Esophagus mucosa (tissue), 1 donor: ENCODE data around the gene SPAAR. TPM values are rescaled to one million over a fixed set of nuclear protein-coding genes. Genes with fewer than 3 reads are reported as not detected.
"Not testable (repeated sequence)": the region's sequence is repeated elsewhere in the genome, so short reads cannot be mapped to it uniquely, and the experiment has no call there.

Source experiments
- ATAC-seq: fragments of 200-7000 bp; cut with Tn5 transposase; one replicate; pipeline ENCODE4 v1.9.1; 2020
- total RNA-seq: library from RNA; stranded (reverse); gene quantifications from one replicate; pipeline ENCODE4 v1.2.4, GENCODE V29; 2023
- donor health status: DM: yes; HTN: yes; CAD: no.

Gene SPAAR, protein sequence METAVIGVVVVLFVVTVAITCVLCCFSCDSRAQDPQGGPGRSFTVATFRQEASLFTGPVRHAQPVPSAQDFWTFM
- total RNA-seq, result 0.16 TPM

DNA sequence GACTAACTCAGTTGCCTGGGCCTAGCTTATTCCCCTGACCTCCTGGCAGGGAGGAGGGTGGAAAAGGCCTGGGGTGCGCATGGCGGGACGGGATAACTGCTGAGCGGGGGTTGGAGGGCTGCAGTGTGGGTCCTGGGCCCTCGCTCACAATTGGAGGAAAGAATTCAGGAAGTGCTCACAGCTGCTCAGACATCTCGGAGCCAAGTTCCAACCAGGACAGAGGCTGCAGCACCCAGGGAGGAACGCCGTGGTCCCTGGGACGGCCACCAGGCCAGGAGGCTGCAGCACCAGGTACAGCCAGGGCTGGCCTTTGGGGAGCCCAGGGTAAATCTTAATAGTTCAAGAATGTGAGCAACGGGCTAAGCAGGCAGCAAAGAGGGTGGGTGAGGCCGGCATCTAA lies at the start of gene SPAAR:
SPAAR (plus strand) TSS at position 217 of the 400 bp plus-strand sequence. CDS start 974 bp downstream, outside the sequence.
- ATAC-seq, result no peak

DNA sequence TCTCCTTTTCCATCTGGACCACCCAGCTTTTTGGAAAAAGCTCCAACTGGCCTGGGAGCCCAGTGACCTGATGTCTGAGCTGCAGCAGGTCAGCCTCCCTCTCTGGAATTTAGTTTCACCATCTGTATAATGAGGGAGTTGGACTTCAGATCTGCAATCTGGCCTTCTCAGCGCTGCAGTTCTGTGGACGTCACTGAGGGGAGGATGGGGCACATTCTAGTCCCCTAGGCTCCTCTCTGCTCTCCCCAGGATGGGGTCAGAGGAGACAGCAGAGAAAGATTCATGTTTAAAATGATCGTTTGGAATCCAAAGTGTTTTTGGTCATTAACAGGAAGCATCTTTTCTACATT lies 49.3 kb upstream of the SPAAR start:
- no peak for ATAC-seq

DNA sequence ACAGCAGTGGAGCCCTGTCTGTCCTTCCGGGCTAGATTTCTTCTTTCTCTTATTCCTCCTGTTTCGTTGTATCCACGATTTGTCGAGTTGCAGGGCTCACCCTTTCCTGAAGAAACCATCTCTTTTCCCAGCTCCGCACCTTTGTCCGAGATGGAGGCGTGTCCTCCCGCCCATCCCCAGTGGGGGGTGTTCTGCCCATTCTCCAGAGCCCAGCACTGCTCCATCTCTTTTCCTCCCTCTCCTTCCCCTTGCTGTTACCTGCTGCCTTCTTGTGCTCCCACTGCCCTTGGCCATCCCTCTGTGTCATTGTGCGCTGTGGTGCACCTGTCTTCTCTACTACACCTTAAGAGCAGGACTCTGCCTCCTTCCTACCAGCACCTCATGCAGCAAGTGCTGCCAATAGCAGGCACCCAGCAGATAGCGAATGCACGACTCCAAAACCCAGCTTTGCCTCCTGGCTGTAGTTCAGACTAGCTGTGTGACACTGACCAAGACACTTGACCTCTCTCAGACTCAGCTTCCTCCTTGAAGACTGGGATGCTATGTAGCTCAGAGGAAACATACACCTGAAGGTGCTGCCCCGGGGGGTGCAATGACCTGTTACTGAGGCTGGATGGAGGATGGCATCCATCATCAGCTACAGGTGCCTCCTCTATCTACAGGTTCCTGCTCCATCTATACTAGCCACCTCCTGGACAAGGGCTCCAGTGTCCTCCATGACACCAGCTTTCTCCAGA lies 48.0 kb upstream of the SPAAR start:
- no peak for ATAC-seq

GRCh38 chr9:35862328-35862727 lies 47.0 kb upstream of the SPAAR start:
- ATAC-seq, result no peak

- ATAC-seq, result no peak
Observed at GRCh38 chr9:35863583-35863982, 45.7 kb upstream of the SPAAR start.

- no peak for ATAC-seq
Observed at GRCh38 chr9:35864695-35865255, 44.5 kb upstream of the SPAAR start.

DNA sequence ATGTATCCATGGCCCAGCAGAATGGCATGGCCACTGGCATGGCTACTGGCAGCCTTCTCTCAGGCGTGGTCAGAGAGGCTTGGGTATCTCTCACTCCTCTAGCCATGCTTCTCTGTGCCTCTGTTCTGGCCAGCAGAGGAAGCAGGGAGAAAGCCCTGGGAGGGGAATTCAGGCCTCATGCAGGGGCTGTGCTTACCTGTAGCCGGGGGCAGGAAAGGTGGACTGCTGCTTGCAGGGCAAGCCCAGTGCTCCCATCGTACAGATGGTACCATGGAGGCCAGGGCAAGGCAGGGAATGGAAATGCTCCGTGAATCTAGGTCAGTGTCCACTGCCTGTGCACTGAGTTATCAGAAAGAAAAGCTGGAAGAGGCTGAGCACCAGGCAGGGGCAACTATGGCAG lies 41.8 kb upstream of the SPAAR start:
- no peak for ATAC-seq

- no peak for ATAC-seq
Observed at GRCh38 chr9:35868933-35869332, 40.4 kb upstream of the SPAAR start.

DNA sequence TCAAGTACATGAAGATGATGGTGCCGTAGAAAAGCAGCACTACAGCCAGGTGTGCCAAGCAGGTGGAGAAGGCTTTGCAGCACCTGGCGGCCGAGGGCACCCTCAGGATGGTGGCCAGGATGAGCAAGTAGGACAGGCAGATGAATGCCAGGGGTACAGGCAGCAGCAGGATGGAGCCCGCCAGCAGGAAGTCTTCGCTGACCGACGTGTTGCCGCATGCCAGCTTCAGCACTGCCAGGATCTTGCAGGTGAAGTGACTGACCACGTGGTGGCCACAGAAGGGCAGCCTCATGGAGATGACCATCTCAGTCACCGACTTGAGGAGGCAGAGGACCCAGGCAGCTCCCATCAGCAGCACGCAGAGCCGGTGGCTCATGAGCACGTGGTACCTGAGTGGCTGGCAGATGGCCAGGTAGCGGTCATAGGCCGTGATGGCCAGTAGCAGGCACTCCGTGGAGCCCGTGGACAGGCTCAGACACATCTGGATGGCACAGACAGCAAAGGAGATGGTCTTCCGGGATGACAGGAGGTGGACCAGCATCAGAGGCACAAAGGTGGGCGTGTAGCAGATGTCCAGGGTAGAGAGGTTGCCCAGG lies 39.6 kb upstream of the SPAAR start:
- ATAC-seq, result peak; percentile 46

GRCh38 chr9:35870351-35870923 lies 38.9 kb upstream of the SPAAR start, which contains the start of gene OR13J1:
TSS of gene OR13J1 (minus strand) at chr9:35870401. CDS start at chr9:35870401, 0 bp downstream.
- ATAC-seq, result no peak

DNA sequence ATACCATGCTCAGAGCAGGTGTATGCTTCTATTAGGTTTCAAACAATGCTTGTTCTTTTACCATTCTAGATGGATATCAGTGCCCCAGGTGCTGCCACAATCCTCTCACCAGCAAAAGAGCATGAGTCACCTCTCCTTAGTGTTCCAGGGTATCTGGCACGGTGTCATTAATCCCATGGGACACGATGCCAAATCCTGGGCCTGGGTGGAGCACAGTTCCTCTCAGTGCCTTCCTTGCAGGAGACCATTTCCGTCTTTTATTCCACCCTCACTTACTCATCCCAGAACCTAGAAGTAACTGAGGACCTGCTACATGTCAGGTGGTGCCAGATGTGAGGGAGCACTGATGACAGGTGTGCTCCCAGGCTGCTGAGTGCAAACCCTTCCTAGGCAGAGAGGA lies 37.7 kb upstream of the SPAAR start:
- ATAC-seq, result peak; percentile 73

GRCh38 chr9:35872505-35872904 lies 36.8 kb upstream of the SPAAR start:
- ATAC-seq, result no peak

- ATAC-seq, result peak; percentile 74
Observed at GRCh38 chr9:35882263-35882848, 26.9 kb upstream of the SPAAR start.

GRCh38 chr9:35882996-35883395 lies 26.3 kb upstream of the SPAAR start:
- ATAC-seq, result no peak

DNA sequence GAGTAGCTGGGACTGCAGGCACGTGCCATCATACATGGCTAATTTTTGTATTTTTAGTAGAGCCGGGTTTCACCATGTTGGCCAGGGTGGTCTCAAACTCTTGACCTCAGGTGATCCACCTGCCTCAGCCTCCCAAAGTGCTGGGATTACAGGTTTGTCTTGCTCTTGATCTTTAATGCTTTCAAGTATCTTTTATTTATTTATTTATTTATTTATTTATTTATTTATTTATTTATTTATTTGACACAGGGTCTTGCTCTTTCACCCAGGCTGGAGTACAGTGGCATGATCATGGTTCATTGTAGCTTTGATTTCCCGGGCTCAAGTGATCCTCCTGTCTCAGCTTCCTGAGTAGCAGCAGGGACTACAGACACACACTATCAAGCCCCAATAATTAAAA lies 24.4 kb upstream of the SPAAR start:
- ATAC-seq, result not testable (repeated sequence)

DNA sequence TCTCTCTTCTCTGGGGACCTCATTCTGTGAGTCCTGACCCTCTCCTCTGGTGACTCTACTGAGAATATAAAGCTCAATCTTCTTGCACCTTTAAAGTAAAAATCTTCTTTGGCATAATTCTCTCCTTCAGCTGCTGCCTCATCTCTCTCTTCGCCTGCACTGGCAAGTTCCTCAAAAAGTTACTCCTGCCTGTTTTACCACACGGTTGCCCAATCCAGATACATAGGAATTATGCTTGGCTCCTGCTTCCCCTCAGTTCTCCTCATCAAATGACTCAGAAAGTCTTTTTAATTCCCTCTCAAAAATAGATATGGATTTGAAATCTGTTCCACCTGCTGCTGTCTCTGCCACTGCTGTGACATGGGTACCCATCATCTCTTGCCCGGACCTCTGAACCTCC lies 17.6 kb upstream of the SPAAR start:
- no peak for ATAC-seq

DNA sequence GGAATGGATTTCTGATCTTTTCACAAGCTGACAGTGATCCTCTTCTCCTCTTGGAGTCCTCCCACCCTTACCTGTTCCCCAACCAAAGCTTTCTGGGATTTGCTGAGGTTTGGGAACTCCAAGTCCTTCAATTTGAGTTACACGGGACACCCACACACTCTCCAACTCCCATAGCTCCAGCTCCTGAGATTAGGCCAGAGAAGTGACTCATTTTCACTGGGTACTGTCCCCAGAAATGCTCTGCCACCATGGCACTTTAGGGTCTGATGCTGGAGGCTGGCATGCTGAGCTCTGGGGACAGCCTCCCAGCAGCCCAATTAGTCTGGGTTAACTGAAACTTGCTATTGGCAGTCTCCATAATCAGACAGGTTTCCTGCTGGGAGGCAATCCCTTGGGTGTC lies 17.2 kb upstream of the SPAAR start:
- no peak for ATAC-seq

- no peak for ATAC-seq
Observed at GRCh38 chr9:35896570-35896969, 12.7 kb upstream of the SPAAR start.

DNA sequence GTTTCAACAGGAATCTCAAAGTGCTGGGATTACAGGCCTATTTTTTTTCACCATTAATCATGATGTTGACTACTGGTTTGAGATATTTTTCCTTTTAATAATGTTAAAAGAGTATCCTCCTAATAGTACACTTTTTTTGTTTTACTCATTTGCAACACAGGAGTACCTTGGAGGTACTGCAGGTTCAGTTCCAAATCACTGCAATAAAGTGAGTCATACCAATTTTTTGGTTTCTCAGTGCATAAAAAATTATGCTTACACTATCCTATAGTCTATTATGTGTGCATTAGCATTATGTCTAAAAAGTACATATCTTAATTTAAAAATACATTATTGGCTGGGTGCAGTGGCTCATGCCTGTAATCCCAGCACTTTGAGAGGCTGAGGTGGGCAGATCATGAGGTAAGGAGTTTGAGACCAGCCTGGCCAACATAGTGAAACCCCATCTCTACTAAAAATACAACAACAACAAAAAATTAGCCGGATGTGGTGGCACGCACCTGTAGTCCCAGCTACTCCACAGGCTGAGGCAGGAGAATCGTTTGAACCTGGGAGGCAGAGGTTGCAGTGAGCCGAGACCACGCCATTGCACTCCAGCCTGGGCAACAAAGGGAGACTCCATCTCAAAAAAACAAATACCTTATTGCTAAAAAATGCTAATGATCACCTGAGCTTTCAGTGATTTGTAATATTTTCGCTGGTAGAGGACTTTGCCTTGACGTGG lies 11.8 kb upstream of the SPAAR start:
- not testable (repeated sequence) for ATAC-seq

DNA sequence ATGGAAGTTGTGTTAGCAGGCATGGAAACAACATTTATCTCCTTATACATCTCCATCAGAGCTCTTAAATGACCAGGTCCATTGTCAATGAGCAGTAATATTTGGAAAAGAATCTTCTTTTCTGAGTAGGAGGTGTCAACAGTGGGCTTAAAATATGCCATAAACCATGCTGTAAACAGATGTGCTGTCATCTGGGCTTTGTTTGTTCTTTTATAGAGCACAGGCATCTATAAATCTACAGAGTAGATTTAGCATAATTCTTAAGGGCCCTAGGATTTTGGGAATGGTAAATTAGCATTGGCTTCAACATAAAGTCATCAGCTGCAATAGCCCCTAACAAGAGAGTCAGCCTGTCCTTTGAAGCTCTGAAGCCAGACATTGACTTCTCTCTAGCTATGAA lies 11.0 kb upstream of the SPAAR start:
- ATAC-seq, result no peak

DNA sequence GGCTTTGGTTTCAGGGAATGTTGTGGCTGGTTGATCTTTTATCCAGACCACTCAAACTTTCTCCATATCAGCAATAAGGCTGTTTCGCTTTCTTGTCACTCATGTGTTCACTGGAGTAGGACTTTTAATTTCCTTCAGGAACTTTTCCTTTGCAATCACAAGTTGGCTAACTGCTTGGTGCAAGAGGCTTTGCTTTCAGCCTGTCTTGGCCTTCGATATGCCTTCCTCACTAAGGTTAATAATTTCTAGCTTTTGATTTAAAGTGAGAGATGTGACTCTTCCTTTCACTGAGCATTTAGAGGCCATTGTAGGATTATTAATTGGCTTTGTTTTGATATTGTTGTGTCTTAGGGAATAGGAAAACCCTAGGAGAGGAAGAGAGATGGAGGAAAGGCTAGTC lies 10.3 kb upstream of the SPAAR start:
- ATAC-seq, result no peak

DNA sequence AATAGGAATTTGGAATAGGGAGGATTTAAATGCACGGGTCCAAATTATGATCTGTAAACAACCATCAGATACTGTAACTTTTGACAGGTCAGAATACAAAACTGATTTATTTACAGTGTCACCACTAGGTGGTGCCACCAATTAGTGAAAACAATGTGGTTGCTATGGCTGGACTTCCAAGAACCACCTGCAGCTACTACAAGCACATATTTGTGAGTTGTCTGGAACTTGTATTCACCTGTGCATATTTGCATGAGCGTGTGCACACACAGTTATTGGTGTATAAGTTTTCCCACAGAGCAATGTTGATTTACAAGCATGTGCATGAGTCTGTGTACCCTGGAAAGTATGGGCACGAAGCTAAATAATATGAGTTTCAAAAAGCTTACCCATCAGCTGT lies 6.2 kb upstream of the SPAAR start:
- ATAC-seq, result peak; percentile 53

GRCh38 chr9:35904338-35904737 lies 5.0 kb upstream of the SPAAR start:
- ATAC-seq, result no peak
